ENCODE measurements around the gene DCTN1.
A peak's percentile ranks its signal among the peaks of the same experiment; 100 is the strongest.
"Not testable (repeated sequence)": the region's sequence is repeated elsewhere in the genome, so short reads cannot be mapped to it uniquely, and the experiment has no call there.

The DCTN1 gene

DNA sequence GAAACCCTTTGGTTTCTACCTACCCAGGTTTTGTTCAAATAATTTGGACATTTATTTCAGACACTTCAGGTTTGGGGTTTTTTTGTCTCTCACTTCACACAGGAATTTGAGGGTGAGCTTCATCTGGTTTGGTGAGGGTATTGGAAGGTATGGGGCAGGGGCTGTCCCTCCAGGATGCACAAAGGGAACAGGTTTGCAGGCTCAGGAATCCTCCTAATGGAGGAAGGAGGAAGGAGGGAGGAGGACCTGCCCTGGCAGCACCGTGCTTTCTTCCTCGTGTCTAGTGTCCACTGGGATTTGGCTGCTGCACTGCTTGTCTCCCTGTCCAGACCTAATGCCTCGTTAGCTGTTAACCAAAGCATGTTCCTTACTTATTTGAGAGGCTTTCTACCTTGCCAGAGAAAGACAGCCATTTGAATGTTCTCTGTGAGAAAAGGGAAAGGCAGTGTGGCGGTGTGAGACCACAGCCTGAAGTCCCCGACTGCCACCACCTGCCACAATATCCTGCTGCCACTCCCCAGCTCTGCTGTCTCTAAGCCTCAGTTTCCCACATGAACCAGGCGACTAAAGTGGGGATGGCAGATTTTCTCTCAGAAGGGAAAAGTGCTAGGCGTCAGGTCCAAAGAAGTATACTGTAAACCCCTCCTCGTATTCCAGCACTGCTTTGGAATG is 34.7 kb downstream of the DCTN1 start:
- no peaks in the 10 kb centered on the region for H3K27me3 ChIP-seq
- TF ChIP-seq, protein P1, sequence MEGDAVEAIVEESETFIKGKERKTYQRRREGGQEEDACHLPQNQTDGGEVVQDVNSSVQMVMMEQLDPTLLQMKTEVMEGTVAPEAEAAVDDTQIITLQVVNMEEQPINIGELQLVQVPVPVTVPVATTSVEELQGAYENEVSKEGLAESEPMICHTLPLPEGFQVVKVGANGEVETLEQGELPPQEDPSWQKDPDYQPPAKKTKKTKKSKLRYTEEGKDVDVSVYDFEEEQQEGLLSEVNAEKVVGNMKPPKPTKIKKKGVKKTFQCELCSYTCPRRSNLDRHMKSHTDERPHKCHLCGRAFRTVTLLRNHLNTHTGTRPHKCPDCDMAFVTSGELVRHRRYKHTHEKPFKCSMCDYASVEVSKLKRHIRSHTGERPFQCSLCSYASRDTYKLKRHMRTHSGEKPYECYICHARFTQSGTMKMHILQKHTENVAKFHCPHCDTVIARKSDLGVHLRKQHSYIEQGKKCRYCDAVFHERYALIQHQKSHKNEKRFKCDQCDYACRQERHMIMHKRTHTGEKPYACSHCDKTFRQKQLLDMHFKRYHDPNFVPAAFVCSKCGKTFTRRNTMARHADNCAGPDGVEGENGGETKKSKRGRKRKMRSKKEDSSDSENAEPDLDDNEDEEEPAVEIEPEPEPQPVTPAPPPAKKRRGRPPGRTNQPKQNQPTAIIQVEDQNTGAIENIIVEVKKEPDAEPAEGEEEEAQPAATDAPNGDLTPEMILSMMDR (IDR thresholded peaks at IDR 0.05), result no peak
- H3K9me3 ChIP-seq, result no peaks in the 10 kb centered on the region
- no peak overlapping the region for H3K27ac ChIP-seq
- no peak overlapping the region for H3K4me3 ChIP-seq (ENCODE audit: low read depth in 1 of 2, low read length in 1 of 2)
- no peaks in the 10 kb centered on the region for H3K4me1 ChIP-seq (ENCODE audit: control insufficient read depth in 1 of 2, insufficient read depth in 1 of 2, low read depth in 1 of 2, low read length in 1 of 2)
- no peaks in the 10 kb centered on the region for H3K36me3 ChIP-seq

DNA sequence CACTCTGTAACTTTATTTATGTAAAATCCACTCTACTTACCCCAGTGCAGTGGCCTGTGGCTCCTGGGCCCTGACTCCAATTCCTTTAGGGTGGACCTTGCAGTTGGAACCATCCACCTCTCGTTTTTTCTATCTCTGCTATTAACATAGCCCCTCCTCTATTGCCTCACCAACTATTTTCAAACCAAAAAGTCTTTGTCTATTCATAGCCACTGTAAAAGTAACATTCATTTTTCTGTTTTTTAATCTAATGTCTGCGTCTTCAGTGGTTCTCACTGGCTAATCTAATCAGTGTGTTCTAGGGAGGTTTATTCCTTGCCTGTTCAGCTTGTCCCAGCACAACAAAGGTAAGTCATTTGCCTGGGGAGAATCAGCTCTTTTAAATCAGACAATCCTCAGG is 36.8 kb downstream of the DCTN1 start, which contains the start of gene SLC4A5:
Gene SLC4A5 (minus strand): TSS at position 101 of the 400 bp plus-strand sequence. CDS start 28,393 bp downstream, outside the sequence.
- Histone ChIP-seq H3K27ac (no peak within 1 kb of the TSS), H3K36me3 (no peaks in the 10 kb centered on the region), H3K27me3 (no peaks in the 10 kb centered on the region), H3K4me3 (ENCODE audit: low read depth in 1 of 2, low read length in 1 of 2) (no peak within 1 kb of the TSS), H3K4me1 (ENCODE audit: control insufficient read depth in 1 of 2, insufficient read depth in 1 of 2, low read depth in 1 of 2, low read length in 1 of 2) (no peaks in the 10 kb centered on the region), H3K9me3 (no peaks in the 10 kb centered on the region)
- TF ChIP-seq, protein P1 (IDR thresholded peaks at IDR 0.05), result no peak

DNA sequence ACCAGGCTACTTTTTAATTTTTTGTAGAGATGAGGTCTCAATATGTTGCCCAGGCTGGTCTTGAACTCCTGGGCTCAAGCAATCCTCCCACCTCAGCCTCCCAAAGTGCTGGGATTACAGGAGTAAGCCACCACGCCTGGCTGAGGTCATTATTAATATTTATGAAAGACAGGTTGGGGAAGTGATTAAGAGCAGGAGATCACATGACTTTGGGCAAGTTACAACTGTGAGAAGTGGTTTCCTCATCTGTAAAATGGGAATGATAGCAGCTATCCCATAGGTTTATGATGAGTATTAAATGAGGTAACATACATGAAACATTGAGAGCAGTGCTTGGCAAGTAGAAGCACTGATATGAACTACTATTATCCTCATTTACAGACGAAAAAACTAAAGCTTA is 43.9 kb downstream of the DCTN1 start:
- H3K4me3 ChIP-seq (ENCODE audit: low read depth in 1 of 2, low read length in 1 of 2), result not testable (repeated sequence)

DNA sequence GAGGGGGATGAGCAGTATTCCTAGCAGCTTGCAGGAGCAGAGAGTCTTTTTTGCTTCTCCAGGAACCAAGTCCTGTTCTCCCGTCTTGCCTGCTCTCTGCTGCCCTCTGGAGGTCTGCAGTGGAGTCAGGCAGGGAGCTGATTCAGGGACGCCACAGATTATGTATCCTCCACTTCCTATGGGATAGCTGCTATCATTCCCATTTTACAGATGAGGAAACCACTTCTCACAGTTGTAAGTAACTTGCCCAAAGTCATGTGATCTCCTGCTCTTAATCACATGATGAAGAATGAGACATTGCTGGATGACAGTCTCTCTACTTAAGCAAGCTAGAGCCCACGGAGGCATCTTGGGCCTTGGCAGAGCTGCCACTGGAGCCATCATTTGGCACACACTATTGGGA is 45.2 kb downstream of the DCTN1 start:
- TF ChIP-seq, protein P1 (IDR thresholded peaks at IDR 0.05), result peak; percentile 76
- no peaks in the 10 kb centered on the region for H3K9me3 ChIP-seq

More for the DNA sequence above, 43.9 kb downstream of the DCTN1 start:
- not testable (repeated sequence) for H3K27ac ChIP-seq; H3K27me3 ChIP-seq; H3K36me3 ChIP-seq; H3K9me3 ChIP-seq; H3K4me1 ChIP-seq (ENCODE audit: control insufficient read depth in 1 of 2, insufficient read depth in 1 of 2, low read depth in 1 of 2, low read length in 1 of 2)

DNA sequence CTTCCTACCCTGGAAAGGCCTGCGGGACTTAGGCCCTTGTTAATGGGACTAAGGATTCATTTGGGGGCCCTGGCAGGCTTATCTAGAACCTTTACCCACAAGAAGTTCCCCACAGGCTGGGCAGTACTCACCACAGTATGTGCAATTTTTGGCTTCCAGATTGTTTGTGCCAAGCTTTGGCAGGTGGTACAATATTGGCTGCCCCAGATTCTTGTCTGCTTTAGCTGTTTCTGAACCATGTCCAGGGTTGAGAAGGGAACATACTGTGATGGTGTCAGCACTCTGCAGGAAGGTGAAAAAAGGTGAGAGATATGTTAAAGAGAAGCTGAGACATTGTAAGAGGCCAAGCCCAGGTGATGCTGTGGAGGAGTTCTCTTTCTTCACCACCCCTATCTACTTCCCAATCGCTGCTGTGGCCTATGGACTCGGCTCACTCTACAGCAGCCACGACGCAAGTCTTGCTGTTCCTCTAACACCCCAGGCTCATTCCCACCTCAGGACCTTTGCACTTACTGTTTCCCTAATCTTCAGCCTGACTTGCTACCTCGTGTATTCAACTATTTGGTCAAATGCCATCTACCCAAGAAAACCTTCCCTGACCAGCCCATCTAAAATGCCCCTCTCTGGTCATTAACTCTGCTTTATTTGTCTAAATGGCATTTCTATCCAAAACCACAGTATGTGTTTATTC is 46.1 kb downstream of the DCTN1 start:
- Histone ChIP-seq H3K36me3 (no peaks in the 10 kb centered on the region), H3K4me1 (ENCODE audit: control insufficient read depth in 1 of 2, insufficient read depth in 1 of 2, low read depth in 1 of 2, low read length in 1 of 2) (no peaks in the 10 kb centered on the region), H3K27ac (no peak overlapping the region), H3K9me3 (no peaks in the 10 kb centered on the region), H3K27me3 (no peaks in the 10 kb centered on the region), H3K4me3 (ENCODE audit: low read depth in 1 of 2, low read length in 1 of 2) (no peak overlapping the region)
- TF ChIP-seq, protein P1 (IDR thresholded peaks at IDR 0.05), result no peak

More for the DNA sequence above, 45.2 kb downstream of the DCTN1 start:
- no peak overlapping the region for H3K4me3 ChIP-seq (ENCODE audit: low read depth in 1 of 2, low read length in 1 of 2)
- no peaks in the 10 kb centered on the region for H3K36me3 ChIP-seq
- H3K27ac ChIP-seq, result no peak overlapping the region
- no peaks in the 10 kb centered on the region for H3K4me1 ChIP-seq (ENCODE audit: control insufficient read depth in 1 of 2, insufficient read depth in 1 of 2, low read depth in 1 of 2, low read length in 1 of 2)
- H3K27me3 ChIP-seq, result no peaks in the 10 kb centered on the region

DNA sequence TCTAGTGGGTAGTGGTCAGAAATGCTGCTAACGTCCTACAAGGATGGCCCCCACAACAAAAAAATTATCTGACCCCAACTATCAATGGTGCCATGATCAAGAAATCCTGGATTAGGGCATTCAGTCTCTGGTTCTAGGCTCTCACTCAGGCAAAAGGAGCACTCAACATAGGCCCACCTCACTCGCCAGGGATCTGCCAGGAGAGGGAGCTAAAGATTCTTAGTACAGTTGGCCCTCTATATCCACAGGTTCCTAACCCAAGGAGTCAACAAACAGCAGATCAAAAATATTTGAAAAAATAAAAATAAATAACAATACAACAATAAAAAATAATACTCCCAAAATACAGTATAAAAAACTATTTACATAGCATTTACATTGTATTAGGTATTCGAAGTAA is 46.9 kb downstream of the DCTN1 start:
- H3K27me3 ChIP-seq, result no peaks in the 10 kb centered on the region
- no peaks in the 10 kb centered on the region for H3K36me3 ChIP-seq
- no peaks in the 10 kb centered on the region for H3K9me3 ChIP-seq
- no peaks in the 10 kb centered on the region for H3K4me1 ChIP-seq (ENCODE audit: control insufficient read depth in 1 of 2, insufficient read depth in 1 of 2, low read depth in 1 of 2, low read length in 1 of 2)
- H3K27ac ChIP-seq, result no peak overlapping the region
- no peak overlapping the region for H3K4me3 ChIP-seq (ENCODE audit: low read depth in 1 of 2, low read length in 1 of 2)
- TF ChIP-seq, protein P1 (IDR thresholded peaks at IDR 0.05), result no peak

Data from neutrophil (primary cell).